Occipital lobe (tissue), 2 donors: Measurements from ENCODE around the gene TMEM271. TPM values are rescaled to one million over a fixed set of nuclear protein-coding genes. Genes with fewer than 3 reads are reported as not detected.
"Not testable (repeated sequence)": the region's sequence is repeated elsewhere in the genome, so short reads cannot be mapped to it uniquely, and the experiment has no call there.

Experiments used
- DNase-seq: peaks from one replicate; lab custom pipeline; 2025; lab: John Stamatoyannopoulos, UW
- total RNA-seq: library from RNA; depleted of rRNA; stranded (reverse); fragments of >200 nt; gene quantifications from one replicate; pipeline ENCODE4 v1.2.3, GENCODE V29; 2014

Gene TMEM271
- total RNA-seq, 1 donor from 2014 or later, result 23.6 TPM

GRCh38 chr4:610411-611261 lies 34.5 kb upstream of the TMEM271 start:
- no peak for DNase-seq

DNA sequence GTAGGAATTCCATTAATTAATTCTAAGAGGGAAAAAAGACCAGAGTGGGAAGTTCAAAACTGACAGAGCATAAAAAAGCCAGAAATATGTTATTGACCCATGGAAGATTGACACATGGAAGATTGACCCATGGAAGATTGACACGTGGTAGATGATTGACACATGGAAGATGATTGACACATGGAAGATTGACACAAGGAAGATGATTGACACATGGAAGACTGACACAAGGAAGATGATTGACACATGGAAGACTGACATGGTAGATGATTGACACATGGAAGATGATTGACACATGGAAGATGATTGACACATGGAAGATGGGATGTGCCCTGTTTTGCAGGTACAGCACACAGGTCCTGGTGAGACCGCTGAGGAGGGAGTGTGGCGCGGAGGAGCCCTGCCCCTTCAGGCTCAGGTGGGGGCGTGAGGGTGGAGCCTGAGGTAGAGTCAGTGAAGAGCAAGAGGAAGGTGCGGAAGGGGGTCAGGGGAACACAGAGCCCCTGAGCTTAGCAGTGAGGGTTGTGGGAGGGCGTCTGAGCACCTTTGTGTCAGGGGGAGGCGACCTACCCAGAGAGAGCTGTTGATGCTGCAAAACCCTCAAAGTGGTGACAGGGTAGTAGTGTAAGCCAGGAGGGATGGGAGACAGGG lies 33.4 kb upstream of the TMEM271 start:
- DNase-seq, result no peak

GRCh38 chr4:608236-608635 lies 32.1 kb upstream of the TMEM271 start:
- DNase-seq, result no peak

- no peak for DNase-seq
These were observed 29.8 kb upstream of the TMEM271 start for GRCh38 chr4:605702-606425.

DNA sequence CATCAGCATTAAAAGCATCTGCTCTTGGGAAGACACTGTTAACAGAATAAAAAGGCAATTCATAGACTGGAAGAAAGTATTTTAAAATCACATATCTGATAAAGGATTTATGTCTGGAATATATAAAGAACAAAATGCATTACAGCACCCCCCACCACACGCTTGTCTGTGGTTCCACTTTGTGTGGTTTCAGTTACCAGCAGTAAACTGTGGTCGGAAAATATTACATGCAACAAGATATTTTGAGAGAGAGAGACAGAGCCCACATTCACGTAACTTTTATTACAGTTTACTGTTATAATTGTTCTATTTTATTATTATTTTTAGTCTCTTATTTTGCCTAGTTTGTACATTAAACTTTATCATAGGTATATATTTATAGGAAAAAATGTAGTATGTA lies 28.0 kb upstream of the TMEM271 start:
- DNase-seq, result no peak

GRCh38 chr4:602559-602942 lies 26.5 kb upstream of the TMEM271 start:
- no peak for DNase-seq

GRCh38 chr4:601612-602558 lies 25.8 kb upstream of the TMEM271 start:
- DNase-seq, result no peak

GRCh38 chr4:600850-601515 lies 24.9 kb upstream of the TMEM271 start:
- no peak for DNase-seq

DNA sequence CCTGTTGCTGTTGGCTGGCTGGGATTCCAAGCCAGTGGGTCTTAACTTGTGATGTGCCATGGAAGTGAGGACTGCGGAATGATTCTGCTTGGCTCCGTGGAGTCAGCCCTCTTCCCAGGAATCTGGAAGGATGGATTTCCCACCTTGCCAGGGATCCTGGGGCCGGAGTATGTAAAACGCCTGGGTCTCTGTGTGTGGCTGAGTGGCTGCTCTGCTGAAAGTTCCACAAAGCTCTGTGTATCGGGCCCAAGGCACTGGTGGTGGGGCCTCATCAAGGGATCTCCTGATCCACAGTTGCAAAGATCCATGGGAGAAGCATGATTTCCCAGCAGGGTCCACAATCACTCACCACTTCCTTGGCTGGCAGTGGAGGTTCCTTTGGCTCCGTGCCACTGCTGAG lies 24.1 kb upstream of the TMEM271 start:
- no peak for DNase-seq

DNA sequence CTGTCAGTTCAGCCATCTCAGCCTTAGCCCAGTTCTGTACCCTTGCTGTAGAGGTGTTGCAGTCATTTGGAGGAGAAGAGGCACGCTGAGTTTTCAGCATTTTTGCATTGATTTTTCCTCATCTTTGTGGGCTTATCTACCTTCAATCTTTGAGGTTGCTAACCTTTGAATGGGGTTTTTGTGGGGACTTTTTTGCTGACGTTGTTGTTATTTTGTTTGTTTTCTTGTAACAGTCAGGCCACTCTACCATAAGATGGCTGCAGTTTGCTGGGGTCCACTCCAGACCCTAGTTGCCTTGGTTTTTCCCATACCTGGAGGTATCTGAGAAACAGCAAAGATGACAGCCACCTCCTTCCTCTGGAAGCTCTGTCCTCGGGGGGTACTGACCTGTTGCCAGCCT lies 22.8 kb upstream of the TMEM271 start:
- DNase-seq, result no peak

GRCh38 chr4:592825-593520 lies 16.9 kb upstream of the TMEM271 start:
- DNase-seq, result no peak

DNA sequence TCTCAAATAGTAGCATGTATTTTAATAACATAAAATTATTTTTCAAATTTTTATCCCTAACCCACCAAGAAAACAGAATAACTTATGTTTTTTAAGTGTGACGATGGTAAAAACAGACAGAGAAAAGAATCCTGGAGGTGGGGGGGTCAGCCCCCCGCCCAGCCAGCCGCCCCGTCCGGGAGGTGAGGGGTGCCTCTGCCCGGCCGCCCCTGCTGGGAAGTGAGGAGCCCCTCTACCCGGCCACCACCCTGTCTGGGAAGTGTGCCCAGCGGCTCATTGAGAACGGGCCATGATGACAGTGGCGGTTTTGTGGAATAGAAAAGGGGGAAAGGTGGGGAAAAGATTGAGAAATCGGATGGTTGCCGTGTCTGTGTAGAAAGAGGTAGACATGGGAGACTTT lies 16.1 kb upstream of the TMEM271 start:
- not testable (repeated sequence) for DNase-seq

DNA sequence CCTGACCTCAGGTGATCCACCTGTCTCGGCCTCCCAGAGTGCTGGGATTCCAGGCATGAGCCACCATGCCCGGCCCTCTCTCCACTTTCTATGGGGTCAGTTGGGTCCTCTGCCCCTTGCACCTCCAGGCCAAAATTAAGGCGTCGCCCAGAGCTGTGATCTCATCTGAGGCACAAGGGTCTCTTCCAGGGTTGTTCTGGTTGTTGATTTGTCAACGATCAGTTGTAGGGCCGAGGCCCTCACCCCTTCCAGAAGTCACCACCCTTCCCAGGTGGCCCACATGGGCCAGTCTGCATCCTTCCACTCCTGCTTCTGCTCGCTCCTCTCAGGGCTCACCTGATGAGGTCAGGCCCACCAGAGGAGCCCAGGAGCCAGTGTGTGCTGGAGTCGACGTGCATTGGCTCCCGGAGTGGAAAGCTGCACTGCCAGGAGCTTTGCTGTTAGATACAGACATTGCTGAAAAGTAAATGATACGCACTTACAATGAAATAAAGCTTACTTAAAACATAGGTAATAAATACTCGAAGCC lies 14.3 kb upstream of the TMEM271 start:
- no peak for DNase-seq

DNA sequence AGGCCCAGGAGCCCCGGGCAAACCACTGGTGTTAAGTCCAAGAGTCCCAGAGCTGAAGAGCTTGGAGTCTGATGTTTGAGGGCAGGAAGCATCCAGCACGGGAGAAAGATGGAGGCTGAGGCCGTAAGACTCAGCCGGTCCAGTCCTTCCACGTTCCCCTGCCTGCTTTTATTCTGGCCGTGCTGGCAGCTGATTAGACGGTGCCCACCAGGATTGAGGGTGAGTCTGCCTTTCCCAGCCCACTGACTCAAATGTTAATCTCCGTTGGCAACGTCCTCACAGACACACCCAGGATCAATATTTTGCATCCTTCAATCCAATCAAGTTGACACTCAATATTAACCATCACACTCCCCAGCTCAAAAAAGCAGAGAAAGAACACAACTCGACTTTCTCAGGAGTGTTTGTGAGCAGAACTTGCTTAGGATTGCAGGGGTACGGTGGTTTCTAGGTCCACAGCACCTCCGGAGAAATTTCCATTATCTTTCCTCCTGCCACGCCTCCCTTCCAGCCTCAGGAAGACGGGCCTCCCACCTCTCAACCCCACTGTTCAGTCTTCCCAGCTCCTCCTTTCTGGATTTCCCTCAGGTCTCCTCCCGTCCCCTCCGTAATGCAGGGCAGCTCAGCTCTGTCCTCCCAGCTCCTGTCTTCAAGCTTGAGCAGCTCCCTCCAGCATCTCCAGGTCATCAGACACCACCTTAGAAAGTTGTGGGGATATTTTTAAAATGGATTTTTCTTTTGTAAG lies 13.3 kb upstream of the TMEM271 start:
- DNase-seq, result no peak

DNA sequence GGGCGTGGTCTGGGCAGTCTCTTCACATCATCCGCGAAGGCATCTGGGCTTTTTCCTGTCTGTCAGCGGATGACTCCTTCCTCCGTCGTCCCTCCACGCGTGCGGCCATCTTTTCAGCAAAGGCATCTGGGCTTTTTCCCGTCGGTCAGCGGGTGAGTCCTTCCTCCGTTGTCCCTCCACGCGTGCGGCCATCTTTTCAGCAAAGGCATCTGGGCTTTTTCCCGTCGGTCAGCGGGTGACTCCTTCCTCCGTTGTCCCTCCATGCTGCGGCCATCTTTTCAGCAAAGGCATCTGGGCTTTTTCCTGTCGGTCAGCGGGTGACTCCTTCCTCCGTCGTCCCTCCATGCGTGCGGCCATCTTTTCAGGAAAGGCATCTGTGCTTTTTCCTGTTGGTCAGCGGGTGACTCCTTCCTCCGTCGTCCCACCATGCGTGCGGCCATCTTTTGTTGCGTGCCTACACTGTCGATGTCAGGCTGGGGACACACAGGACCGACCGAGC lies 12.3 kb upstream of the TMEM271 start:
- DNase-seq, result no peak

- no peak for DNase-seq
These were observed 11.7 kb upstream of the TMEM271 start for GRCh38 chr4:587671-588350.

GRCh38 chr4:583820-584219 lies 7.7 kb upstream of the TMEM271 start:
- DNase-seq, result no peak

- no peak for DNase-seq
These were observed 5.8 kb upstream of the TMEM271 start for GRCh38 chr4:581753-582361.
